Measurements from ENCODE around the gene AKAP13.
"Not testable (repeated sequence)": the region's sequence is repeated elsewhere in the genome, so short reads cannot be mapped to it uniquely, and the experiment has no call there.

The AKAP13 gene

GRCh38 chr15:85350395-85350794 lies 30.0 kb upstream of the AKAP13 start:
- DNase-seq: no peak

GRCh38 chr15:85351501-85351900 lies 28.9 kb upstream of the AKAP13 start:
- not testable (repeated sequence) for DNase-seq

GRCh38 chr15:85351965-85352364 lies 28.4 kb upstream of the AKAP13 start:
- DNase-seq: no peak

- DNase-seq: peak; percentile 19
Measured at GRCh38 chr15:85353516-85353915, 26.9 kb upstream of the AKAP13 start.

GRCh38 chr15:85354461-85354860 lies 25.9 kb upstream of the AKAP13 start:
- peak; percentile 31 for DNase-seq

GRCh38 chr15:85354948-85355347 lies 25.5 kb upstream of the AKAP13 start:
- no peak for DNase-seq

- no peak for DNase-seq
Measured at GRCh38 chr15:85356276-85356675, 24.1 kb upstream of the AKAP13 start.

- no peak for DNase-seq
Measured at GRCh38 chr15:85361323-85361722, 19.1 kb upstream of the AKAP13 start.

GRCh38 chr15:85362436-85363081 lies 17.8 kb upstream of the AKAP13 start:
- no peak for DNase-seq

- no peak for DNase-seq
Measured at GRCh38 chr15:85365980-85366379, 14.4 kb upstream of the AKAP13 start.

GRCh38 chr15:85367741-85368140 lies 12.7 kb upstream of the AKAP13 start:
- no peak for DNase-seq

GRCh38 chr15:85374831-85375230 lies 5.6 kb upstream of the AKAP13 start:
- DNase-seq: peak; percentile 5

GRCh38 chr15:85377269-85377668 lies 3.1 kb upstream of the AKAP13 start:
- no peak for DNase-seq

- no peak for DNase-seq
Measured at GRCh38 chr15:85377986-85378385, 2.4 kb upstream of the AKAP13 start.

GRCh38 chr15:85379403-85380131 lies 836 bp upstream of the AKAP13 start:
- peak; percentile 47 for DNase-seq

GRCh38 chr15:85380812-85381642 lies 624 bp downstream of the AKAP13 start:
- DNase-seq: peak; percentile 77

GRCh38 chr15:85381850-85382751 lies 1.7 kb downstream of the AKAP13 start:
- DNase-seq: peak; percentile 26

GRCh38 chr15:85382942-85383341 lies 2.5 kb downstream of the AKAP13 start:
- no peak for DNase-seq

- no peak for DNase-seq
Measured at GRCh38 chr15:85383470-85384148, 3.2 kb downstream of the AKAP13 start.

- DNase-seq: no peak
Measured at GRCh38 chr15:85386261-85386660, 5.9 kb downstream of the AKAP13 start.

- DNase-seq: no peak
Measured at GRCh38 chr15:85388566-85389305, 8.3 kb downstream of the AKAP13 start.

Data from NCI-H69 (cell line).